ENCODE measurements around the gene FBXO42. TPM values are rescaled to one million over a fixed set of nuclear protein-coding genes. Genes with fewer than 3 reads are reported as not detected.

The FBXO42 gene
- total and polyA plus RNA-seq, 2 of the 4 experiments (the other 2 are of a cell fraction), result 12.0 to 18.8 TPM

GRCh38 chr1:16321176-16321867 is 31.0 kb downstream of the FBXO42 start:
- no peak overlapping the region for H2BK15ac ChIP-seq (ENCODE audit: low read depth, low read length)

More at GRCh38 chr1:16321176-16321867, 31.0 kb downstream of the FBXO42 start:
- no peak overlapping the region for H3K4ac ChIP-seq (ENCODE audit: low read depth, low read length)
- no peak overlapping the region for H3K14ac ChIP-seq (replicated peaks; ENCODE audit: low read depth, low read length)
- in situ Hi-C loops (cut with MboI; ENCODE audit: low sequenced_read_pairs), result no loop called here
- no peak overlapping the region for H4K8ac ChIP-seq (ENCODE audit: low read depth in 2 of 2, low read length in 2 of 2)
- H3K4me3 ChIP-seq (ENCODE audit: insufficient read depth, low read depth, low read length), result no peak overlapping the region
- BruUV-seq (replicated peaks), result no TSS peak
- DNase-seq, result no peak
- dilution Hi-C loops (cut with HindIII; ENCODE audit: low sequenced_read_pairs, unreplicated experiment), result no loop called here
- no peak overlapping the region for H4K5ac ChIP-seq (ENCODE audit: low read depth, low read length)
- H4K20me1 ChIP-seq (ENCODE audit: insufficient read depth, low read length), result peaks cover 60% of the 10 kb centered on the region
- H3K23ac ChIP-seq (ENCODE audit: low read depth, low read length), result no peak overlapping the region
- H3K4me2 ChIP-seq (ENCODE audit: low read depth, low read length), result no peak overlapping the region; the same call in 1 of the 2 replicates
- no CpG with 5 or more reads among the region's 4 CpGs for WGBS, 2 experiments (ENCODE audit: extremely low coverage in 2 of 2, insufficient read length in 1 of 2)
- H2AFZ ChIP-seq (replicated peaks; ENCODE audit: low read length, poor library complexity), result no peak overlapping the region
- CTCF ChIA-PET, result no interaction called here
- H3K9ac ChIP-seq (ENCODE audit: low read depth, low read length), result no peak overlapping the region
- H3K27me3 ChIP-seq (ENCODE audit: control insufficient read depth, insufficient read depth, low read length), result no peaks in the 10 kb centered on the region
- H3K79me1 ChIP-seq (ENCODE audit: low read depth in 1 of 2, low read length in 2 of 2), result peaks cover 28 to 74% of the 10 kb centered on the region in 2 experiments
- H3K56ac ChIP-seq (ENCODE audit: extremely low read depth, insufficient read depth, low read length), result no peak overlapping the region
- peaks cover 14% of the 10 kb centered on the region; the same call in 1 of the 2 replicates for H3K9me1 ChIP-seq (ENCODE audit: insufficient read depth, low read length)
- ATAC-seq (ENCODE audit: low read depth), result no peak
- TF ChIP-seq BHLHE40 (IDR thresholded peaks at IDR 0.05; ENCODE audit: low read depth, low read length) (no peak), RAD21 (IDR thresholded peaks at IDR 0.05; ENCODE audit: low read length) (no peak), SMC3 (IDR thresholded peaks at IDR 0.05; ENCODE audit: low read depth, low read length) (no peak), RFX5 (IDR thresholded peaks at IDR 0.05; ENCODE audit: low read depth, low read length) (no peak), MXI1 (IDR thresholded peaks at IDR 0.05; ENCODE audit: borderline replicate concordance, low read depth, low read length) (no peak), CHD1 (IDR thresholded peaks at IDR 0.05; ENCODE audit: low read depth, low read length) (no peak)
- H3K9me3 ChIP-seq (ENCODE audit: control insufficient read depth, insufficient read depth, low read length), result no peaks in the 10 kb centered on the region
- H3K36me3 ChIP-seq (ENCODE audit: control insufficient read depth, insufficient read depth, low read length), result no peaks in the 10 kb centered on the region
- H2AK5ac ChIP-seq (ENCODE audit: low read depth, low read length), result no peak overlapping the region
- no peak overlapping the region for H2AK9ac ChIP-seq (replicated peaks; ENCODE audit: low read depth, low read length, poor library complexity)
- peaks cover 4% of the 10 kb centered on the region for H3K4me1 ChIP-seq (ENCODE audit: control insufficient read depth, insufficient read depth, low read length)
- intact Hi-C loops (cut with micrococcal nuclease), result no loop called here
- no peak overlapping the region for H2BK20ac ChIP-seq (ENCODE audit: low read depth, low read length)
- no peak overlapping the region for H2BK120ac ChIP-seq (ENCODE audit: low read depth, low read length)
- H3K27ac ChIP-seq (ENCODE audit: insufficient read depth, low read length), result no peak overlapping the region
- H3K18ac ChIP-seq (ENCODE audit: low read depth, low read length), result no peak overlapping the region
- H4K91ac ChIP-seq (ENCODE audit: insufficient read depth, low read depth, low read length), result no peak overlapping the region
- H2BK5ac ChIP-seq (ENCODE audit: low read depth, low read length, poor library complexity, severe bottlenecking), result no peak overlapping the region
- POLR2A ChIA-PET (ENCODE audit: unreplicated experiment), result no interaction called here

Measured in IMR-90 (cell line).